UCSD-AML1 (cell line): ENCODE measurements around the gene TDP1.
"Not testable (repeated sequence)": the region's sequence is repeated elsewhere in the genome, so short reads cannot be mapped to it uniquely, and the experiment has no call there.

ENCODE experiments used
- DNase-seq: peaks from one replicate; lab custom pipeline; 2025; ENCODE audit not compliant: unreplicated experiment; lab: John Stamatoyannopoulos, UW

TDP1 gene

DNA sequence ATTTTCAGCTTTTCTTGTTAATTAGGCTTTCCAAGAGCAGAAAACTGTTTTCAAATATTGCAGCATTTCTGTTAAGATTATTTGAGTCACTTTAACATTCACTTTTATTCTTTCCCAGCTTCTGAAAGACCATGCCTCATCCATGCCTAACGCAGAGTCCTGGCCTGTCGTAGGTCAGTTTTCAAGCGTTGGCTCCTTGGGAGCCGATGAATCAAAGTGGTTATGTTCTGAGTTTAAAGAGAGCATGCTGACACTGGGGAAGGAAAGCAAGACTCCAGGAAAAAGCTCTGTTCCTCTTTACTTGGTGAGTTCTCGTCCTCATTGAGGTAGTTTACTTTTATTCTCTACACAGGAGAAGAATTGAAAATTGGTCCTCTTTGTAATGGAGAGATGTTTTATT lies 33.1 kb downstream of the TDP1 start:
- no peak for DNase-seq

DNA sequence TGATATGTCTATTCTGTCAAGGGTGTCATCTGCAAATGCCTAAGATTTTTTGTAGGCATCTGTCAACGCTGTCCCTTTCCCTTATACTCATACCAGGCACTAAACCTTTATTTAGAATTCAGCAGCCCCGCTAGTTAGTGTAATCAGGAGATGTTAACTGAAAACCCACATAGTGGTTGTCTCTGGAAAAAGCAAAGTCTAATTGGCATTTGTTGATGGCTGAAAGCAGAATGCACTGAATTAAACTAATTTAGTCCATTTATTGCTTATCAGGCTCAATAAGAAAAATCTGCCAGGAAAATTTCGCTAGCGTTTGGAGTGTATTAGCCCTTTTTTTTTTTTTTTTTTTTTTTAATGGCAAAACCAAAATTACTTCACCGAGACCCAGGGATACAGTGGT lies 34.5 kb downstream of the TDP1 start:
- no peak for DNase-seq

DNA sequence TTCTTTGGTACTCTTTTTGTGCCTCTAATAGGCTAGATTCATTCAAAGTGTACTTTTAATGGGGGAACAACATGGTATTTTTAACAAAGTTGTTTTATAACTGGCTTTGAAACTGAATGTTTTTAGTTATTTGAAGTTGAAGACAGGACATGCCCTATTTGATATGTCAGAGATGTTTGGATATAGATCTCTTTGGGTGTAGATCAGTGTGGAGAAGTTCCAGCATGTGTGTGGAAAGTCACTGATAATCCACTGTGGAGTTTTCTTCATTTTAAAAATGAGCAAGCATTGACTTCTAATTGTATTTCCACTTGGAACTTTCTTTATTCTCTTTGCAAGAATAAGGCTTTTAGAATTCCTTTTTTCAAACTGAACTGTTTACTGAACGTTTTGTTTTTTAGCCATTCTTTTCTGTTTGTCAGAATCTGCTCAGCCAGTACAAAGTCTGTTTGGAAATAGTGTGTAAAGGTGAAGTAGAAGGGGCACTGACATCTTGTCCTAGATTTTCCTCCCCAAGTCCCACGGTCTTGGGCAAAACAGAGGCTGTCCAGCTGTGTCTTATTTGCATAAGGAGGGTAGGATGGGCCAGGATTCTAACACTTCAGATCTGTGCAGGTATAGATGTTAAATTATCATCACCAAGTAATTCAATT lies 35.0 kb downstream of the TDP1 start:
- no peak for DNase-seq

DNA sequence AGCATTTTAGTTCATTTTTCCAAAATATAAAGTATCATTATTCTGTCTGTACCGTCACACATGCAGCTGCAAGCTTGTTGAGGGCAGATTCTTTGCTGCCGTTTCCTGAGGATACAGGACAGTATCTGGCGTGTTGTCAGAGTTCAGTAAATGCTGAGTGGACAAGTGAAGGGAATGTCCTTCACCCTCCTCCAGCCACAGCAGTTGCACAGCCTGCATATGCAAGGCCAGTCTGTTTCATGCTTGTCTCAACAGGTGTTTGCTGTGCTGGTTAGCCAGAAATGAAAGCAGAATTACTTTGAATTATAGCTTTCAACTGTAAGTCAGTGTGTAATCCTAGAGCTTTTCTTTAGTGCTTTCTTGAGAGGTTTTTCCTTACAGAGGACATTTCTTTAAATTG lies 36.5 kb downstream of the TDP1 start:
- DNase-seq, result no peak

DNA sequence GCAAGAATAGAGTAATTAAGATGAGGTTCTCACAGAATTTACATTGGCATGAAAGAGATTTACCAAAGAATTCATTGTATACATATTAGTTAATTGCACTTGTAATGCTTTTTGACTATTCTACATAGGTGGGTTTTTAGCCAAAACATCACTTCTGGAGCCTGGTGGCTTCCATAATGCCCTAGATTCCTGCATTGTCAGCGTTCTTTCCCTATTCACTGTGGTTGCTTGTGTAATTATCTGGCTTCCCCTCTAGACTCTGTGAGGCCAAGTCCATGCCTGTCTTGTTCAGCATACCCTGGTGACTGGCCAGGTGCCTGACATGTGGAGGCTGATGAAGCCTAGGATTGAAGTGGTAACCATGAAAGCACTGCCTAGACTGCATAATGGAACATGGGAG lies 41.2 kb downstream of the TDP1 start:
- DNase-seq, result no peak

DNA sequence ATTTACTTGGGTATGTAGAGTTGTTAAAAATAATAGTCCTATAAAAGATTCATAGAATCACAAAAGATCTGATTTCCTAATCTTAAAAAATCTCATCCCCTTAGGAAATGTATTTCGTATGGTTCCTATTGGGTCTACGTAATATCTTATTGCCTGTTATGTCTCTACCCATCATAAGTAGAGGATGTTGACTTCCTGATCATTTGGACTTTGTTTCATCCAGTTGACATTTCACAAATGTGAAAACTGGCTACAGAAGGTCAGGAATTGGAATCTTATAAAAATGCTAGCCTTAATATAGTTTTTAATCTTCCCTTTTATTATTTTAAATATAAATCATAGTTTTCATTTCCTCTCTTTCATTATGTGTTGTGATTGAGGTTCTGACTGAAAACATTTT lies 45.2 kb downstream of the TDP1 start:
- no peak for DNase-seq

DNA sequence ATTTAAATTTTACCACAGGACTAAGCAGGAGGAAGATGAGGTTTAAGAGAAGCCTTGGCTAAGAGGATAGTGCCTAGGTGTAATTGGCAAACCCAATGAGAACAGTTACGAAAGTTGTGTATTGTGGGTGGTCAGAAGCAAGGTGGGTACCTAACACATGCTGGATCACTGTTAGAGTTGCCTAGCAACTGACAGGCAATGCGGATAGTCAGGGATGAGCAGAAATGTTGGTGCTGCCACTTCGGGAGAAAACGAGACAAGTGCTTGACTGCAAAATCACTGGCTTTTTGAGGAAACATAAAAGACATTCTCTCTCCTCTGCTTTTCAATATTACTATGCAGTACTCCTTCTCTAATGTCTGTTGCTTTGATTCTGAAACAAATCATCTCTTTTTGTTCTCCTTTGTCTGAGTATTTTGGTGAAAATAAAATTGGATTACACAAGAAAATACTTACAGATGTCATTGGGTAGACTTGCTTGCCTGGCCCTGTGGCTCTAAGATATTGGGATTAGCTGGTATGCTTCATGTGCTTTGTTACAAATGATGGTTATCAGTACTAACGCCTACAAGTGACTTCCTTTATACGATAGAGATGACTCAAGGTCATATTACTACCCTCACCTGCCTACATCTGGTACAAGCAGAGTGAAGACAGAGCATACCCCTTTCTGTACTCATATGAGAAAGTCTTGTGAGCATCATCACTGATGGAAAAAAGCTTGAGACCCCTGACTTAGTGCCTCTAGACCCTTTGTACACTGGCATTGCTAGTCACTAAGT lies 48.0 kb downstream of the TDP1 start:
- no peak for DNase-seq

DNA sequence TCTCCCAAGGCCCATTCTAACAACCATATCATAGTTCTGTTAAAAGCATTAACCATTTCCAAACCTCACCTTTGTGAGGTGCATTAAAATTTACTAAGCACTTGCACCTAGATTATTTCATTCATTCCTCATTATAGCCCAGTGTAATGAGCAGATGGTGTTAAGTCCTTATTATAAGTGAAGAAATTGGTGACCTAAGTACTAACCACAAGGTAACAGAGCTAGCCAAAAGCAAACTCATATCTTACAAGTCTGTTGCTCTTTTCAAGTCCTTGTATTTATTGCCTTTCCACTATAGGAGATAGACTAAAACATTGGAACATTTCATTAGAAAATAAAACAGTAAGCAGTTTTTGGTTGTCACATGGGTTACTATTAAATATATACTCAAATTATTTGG lies 49.7 kb downstream of the TDP1 start:
- DNase-seq, result no peak

DNA sequence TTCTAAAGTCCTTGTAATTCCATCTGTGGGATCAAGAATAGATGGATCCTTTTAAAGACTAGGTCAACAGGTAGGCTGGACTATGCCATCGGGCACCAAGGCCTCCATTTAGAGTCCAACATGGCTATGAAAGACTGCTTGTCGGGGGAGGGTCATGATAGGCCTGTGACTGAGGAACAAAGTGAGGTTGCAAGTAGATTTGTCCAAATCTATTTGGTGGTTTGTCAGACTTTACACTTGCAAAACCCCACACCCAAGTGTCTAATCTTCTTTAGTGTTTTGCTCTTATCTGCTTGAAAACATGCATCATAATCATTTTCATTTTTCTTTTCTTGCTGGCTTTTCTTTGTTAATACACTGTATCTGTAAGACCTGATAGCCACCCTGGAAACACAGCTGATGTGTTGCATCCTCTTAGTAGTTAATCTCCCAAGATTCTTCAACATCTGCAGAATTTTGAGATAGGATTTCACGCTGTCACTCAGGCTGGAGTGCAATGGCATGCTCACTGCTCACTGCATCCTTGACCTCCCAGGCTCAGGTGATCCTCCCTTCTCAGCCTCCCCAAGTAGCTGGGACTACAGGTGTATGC lies 50.3 kb downstream of the TDP1 start:
- DNase-seq, result no peak

DNA sequence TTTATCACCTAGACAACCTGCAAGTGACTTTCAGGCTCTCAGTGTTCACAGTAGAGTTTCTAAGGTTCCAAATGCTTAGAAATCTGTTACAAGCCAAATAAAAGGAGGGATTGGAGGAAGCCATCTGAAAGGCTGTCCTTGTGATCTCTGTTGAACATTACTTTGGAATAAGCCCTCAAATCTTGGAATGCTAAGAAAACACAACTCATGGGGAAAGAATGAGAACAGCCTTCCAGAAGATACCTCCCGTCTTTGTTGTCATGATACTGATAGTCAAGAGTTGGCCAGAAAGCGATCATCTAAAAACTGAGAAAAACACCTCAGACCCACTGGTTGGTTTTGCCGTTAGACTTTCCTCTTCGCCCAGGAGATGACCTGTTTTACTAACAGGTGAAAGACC lies 61.6 kb downstream of the TDP1 start:
- no peak for DNase-seq

DNA sequence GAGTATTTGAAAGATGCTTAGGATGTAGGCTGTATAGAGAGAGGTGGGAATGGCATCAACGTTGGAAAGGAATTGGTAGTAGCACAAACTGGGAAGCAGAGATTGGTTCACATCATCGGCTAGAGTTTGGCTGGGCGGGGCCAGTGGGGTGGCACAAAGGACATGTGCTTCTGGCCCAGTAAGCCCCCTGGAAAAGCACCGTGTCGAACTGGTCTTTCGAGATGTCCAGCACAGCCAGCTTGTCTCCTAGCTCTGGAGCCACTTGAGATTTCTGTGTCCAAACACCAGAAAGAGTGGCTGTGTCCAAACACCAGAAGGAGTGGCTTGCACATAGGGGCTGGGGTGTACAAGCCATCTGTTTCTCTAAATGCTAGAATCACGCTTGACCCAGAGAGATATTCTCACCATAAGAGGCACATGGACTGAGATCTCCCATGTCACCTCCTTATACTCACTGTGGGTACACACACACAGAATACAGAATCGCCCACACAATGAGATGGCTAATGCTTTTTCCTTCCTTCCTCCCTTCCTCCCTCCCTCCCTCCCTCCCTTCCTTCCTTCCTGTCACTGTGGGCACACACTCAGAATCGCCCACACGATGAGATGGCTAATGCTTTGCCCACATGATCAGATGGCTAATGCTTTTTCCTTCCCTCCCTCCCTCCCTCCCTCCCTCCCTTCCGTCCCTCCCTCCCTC lies 64.2 kb downstream of the TDP1 start:
- DNase-seq, result no peak

DNA sequence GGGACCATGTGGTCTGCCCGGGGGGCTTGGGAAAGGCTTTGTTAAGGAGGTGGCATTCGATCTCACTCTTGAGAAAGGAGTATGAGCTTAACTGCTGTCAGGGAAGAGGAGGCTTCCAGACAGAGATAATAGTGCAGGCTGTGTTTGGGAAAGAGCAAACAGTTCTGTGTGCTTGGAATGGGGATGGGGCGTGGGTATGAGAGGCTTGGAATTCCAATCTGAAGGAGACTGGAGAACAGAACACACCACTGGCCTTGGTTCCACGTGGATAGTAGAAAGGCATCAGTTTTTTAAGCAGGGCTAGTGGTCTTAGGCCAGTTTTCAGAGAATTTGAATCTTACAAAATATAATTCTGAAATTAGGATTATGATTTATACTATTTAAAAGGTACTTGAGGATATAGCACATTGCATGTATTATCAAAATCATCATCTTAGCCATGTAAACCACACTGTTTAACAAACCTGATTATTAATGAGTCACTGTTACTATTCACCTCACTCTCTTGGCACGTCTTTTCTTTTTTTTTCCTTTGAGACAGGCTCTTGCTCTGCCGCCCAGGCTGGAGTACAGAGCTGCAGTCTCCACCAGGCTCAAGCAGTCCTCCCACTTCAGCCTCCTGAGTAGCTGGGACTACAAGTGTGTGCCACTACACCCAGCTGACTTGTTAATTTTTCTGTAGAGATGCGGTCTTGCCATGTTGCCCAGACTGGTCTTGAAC lies 67.6 kb downstream of the TDP1 start:
- no peak for DNase-seq

DNA sequence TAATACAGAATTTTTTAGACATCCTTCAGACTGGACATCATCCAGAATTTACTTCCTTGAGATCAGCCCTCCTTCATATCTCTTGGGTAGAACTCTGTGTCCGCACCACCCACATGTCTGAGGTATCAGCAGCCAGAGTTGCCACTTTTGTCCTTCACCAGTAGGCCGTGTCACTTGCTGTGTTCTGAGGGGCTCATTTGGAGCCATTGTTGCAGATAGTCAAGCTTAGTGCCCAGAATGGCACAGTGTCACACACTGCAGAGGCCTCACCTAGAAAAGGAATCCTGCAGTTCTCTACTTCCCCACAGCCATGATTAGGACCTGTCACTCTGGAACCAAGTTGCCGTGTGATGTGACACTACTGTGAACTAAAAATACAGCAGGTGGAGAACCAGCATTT lies 69.2 kb downstream of the TDP1 start:
- DNase-seq, result no peak

DNA sequence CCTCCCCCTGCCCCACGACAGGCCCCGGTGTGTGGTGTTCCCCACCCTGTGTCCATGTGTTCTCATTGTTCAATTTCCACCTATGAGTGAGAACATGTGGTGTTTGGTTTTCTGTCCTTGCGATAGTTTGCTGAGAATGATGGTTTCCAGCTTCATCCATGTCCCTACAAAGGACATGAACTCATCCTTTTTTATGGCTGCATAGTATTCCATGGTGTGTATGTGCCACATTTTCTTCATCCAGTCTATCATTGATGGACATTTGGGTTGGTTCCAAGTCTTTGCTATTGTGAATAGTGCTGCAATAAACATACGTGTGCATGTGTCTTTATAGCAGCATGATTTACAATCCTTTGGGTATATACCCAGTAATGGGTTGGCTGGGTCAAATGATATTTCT lies 70.9 kb downstream of the TDP1 start:
- DNase-seq, result not testable (repeated sequence)

DNA sequence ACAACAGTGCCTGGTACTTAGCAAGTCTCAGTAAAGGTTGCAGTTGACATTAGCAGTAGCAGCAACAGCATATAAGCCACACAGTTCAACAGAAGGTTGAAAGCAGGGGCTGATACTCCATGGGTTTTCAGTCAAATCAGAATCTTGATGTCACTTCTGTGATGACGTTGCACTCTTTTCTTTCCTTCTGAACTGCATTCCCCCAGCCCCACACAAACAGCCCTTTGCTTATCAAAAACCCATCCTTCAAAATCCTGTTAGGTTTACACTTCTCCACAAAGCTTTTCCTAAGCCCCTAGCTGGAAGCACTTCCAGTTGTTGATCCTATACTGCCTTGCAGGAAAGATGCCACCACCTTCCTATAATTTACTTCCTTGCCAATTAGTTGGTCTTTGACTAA lies 72.1 kb downstream of the TDP1 start:
- DNase-seq, result no peak

DNA sequence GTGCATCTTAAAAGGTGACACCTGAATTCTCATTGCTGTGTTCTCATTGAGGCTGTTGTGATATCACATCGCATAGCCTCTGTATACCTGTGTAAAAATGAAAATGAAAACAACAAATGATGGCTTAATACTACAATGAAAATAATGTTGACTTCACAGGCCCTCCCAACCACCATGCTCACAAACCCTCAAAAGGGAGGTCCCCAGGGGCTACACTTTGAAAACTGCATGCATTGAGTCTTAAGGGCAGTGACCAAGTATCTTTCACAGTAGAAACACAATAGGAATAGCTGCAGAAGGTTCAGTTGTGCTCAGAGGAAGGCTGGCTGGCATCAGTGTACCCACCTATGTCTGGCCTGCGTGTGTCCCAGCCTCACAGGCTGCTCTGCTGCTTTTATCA lies 78.4 kb downstream of the TDP1 start:
- DNase-seq, result no peak

DNA sequence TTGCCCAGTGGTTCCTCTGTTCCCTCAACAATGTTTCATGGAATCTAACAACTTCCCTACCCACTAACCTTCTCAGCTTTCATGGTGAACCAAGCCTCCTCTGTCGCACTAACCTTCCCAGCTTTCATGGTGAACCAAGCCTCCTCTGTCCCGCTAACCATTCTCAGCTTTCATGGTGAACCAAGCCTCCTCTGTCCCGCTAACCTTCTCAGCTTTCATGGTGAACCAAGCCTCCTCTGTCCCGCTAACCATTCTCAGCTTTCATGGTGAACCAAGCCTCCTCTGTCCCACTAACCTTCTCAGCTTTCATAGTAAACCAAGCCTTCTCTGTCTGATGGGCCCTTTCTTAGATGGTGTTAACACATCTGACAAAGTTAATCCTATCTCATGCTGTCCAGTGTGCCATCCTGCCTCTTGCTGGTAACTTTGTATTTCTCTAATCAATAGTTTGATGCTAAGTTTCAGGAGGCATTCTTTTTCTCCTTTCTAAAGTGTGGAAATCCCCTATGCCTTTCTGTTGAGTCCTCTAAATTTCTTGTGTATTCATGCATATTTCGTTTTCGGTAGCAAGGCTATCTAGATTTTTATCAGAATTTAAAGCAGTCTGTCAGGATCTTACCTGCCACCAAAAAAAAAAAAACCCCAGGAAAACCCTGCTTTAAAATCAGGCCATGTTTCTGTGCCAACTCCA lies 79.3 kb downstream of the TDP1 start:
- no peak for DNase-seq

DNA sequence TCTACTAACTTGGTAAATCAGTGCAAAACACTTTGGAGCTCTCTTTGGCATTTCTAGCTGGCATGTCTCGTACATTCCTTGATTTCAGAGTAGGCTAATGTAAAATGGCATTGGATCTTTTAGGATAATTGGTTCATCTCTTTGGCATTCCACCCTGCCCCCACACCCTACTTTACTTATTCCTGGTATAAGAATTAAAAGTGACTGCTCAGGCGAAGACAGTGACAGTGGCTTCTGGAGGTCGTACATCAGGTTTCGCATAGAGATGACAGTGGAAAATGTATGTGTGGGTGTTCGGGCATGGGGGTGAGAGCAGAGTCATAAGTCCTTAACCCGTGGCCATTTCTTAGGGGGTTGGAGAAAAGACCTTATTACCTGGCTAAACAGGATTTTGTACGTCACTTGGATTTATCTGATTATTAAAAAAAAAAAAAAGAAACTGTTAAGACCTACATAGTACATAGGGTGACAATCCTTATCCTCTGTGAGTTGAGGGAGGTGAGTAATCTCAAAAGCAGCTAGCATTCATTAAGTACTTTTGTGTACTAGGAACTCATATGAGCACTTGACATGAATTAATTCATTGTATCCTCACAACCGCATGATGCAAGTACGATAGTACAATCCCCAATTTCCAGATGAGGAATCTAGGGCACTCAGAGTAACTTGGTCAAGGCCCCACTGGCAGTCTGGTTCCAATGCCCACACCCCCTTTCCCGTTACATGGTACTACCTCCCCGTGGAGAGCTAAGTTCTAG lies 83.7 kb downstream of the TDP1 start:
- DNase-seq, result no peak

DNA sequence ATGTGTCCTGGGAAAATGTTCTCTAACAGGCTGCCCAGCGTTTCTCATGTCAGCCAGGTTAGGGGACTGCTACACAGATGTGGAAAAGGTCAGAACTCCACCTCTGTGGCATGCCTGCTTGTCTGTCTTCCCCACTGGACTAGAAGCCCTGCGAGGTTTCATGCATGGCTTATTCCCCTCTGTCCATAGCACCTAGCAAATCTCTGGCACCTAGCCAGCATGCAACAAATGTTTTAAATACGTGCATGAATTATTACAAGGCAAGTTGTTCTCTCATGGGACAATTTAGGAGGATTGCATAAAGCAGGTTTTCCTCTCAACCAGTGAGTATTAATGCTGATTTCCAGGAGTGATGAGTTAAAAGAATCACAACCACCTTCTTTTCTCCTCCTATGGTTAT lies 84.7 kb downstream of the TDP1 start:
- no peak for DNase-seq
